HEK293 (cell line): ENCODE data around the gene PRSS8.

Source experiments
- CTCF ChIA-PET: fragments of 350-600 bp; formaldehyde crosslinking; extraction: SDS; loops from one replicate; lab custom pipeline; 2021; ENCODE audit warnings: antibody characterized with exemption; lab: Yijun Ruan, JAX
- POLR2A ChIA-PET: fragments of 300-600 bp; formaldehyde crosslinking; extraction: SDS; loops from one replicate; lab custom pipeline; 2020; ENCODE audit warnings: antibody characterized with exemption, inconsistent platforms; lab: Yijun Ruan, JAX
- H3K27ac ChIP-seq: fragments of 200-500 bp; sonication (Bioruptor generic); 2 replicates; pipeline ENCODE4 v1.5.1; 2014; ENCODE audit warnings: low read depth, low read length, control low read depth, inconsistent platforms; ENCODE audit errors: extremely low read depth
- H3K36me3 ChIP-seq, 2 experiments: fragments of 200-500 bp in 1 of 2; sonication (Bioruptor generic) in 1 of 2; 1 replicate in 1 of 2; 2 replicates in 1 of 2; pipeline ENCODE4 v1.5.1; 2014 to 2017; ENCODE audit warnings: inconsistent platforms in 2 of 2, low read length in 2 of 2; ENCODE audit not compliant: control insufficient read depth in 2 of 2, insufficient read depth in 1 of 2
- H3K4me1 ChIP-seq: fragments of 200-500 bp; sonication (Bioruptor generic); 2 replicates; pipeline ENCODE4 v1.5.1; 2014; ENCODE audit warnings: mild to moderate bottlenecking, low read length, inconsistent platforms; ENCODE audit not compliant: control insufficient read depth, insufficient read depth
- H3K4me3 ChIP-seq: 2 replicates; pipeline ENCODE4 v1.5.1; 2011; ENCODE audit warnings: low read depth, mild to moderate bottlenecking, control low read depth, low read length, moderate library complexity
- H3K9me3 ChIP-seq: fragments of 200-500 bp; sonication (Bioruptor generic); 2 replicates; pipeline ENCODE4 v1.5.1; 2014; ENCODE audit warnings: low read depth, low read length, inconsistent platforms; ENCODE audit not compliant: control insufficient read depth, insufficient read depth
- AEBP2 ChIP-seq: fragments of 450-650 bp; formaldehyde crosslinking; IDR thresholded peaks from 2 replicates; pipeline ENCODE4 v1.5.1; 2016; ENCODE audit warnings: missing biosample characterization, missing genetic modification characterization, borderline replicate concordance
- BCL11A ChIP-seq: fragments of 450-650 bp; formaldehyde crosslinking; IDR thresholded peaks from 2 replicates; pipeline ENCODE4 v1.5.1; 2016; ENCODE audit warnings: low read depth, missing biosample characterization, missing genetic modification characterization
- BCL11B ChIP-seq: fragments of 450-650 bp; formaldehyde crosslinking; IDR thresholded peaks from 2 replicates; pipeline ENCODE4 v1.5.1; 2016; ENCODE audit warnings: low read depth, missing biosample characterization, missing genetic modification characterization
- KLF8 ChIP-seq: fragments of 450-650 bp; formaldehyde crosslinking; IDR thresholded peaks from 2 replicates; pipeline ENCODE4 v1.5.1; 2016; ENCODE audit warnings: missing biosample characterization, missing genetic modification characterization
- OSR2 ChIP-seq: fragments of 450-650 bp; formaldehyde crosslinking; IDR thresholded peaks from 2 replicates; pipeline ENCODE4 v1.5.1; 2016; ENCODE audit warnings: missing biosample characterization, missing genetic modification characterization
- SALL2 ChIP-seq: fragments of 450-650 bp; formaldehyde crosslinking; IDR thresholded peaks from 2 replicates; pipeline ENCODE4 v1.5.0; 2017; ENCODE audit warnings: missing biosample characterization, mild to moderate bottlenecking, missing genetic modification characterization, borderline replicate concordance
- ZBTB44 ChIP-seq: fragments of 450-650 bp; IDR thresholded peaks from 2 replicates; pipeline ENCODE4 v1.5.1; 2018; ENCODE audit warnings: missing biosample characterization, mild to moderate bottlenecking, missing genetic modification characterization
- ZBTB6 ChIP-seq: fragments of 450-650 bp; formaldehyde crosslinking; IDR thresholded peaks from 2 replicates; pipeline ENCODE4 v1.5.1; 2017; ENCODE audit warnings: missing biosample characterization, missing genetic modification characterization
- ZBTB7A ChIP-seq: fragments of 450-650 bp; formaldehyde crosslinking; IDR thresholded peaks from 2 replicates; pipeline ENCODE4 v1.5.1; 2016; ENCODE audit warnings: low read depth, missing biosample characterization, missing genetic modification characterization
- ZBTB8A ChIP-seq: fragments of 450-650 bp; formaldehyde crosslinking; IDR thresholded peaks from 2 replicates; pipeline ENCODE4 v1.5.1; 2016; ENCODE audit warnings: missing biosample characterization, missing genetic modification characterization
- ZEB2 ChIP-seq: fragments of 450-650 bp; formaldehyde crosslinking; IDR thresholded peaks from 2 replicates; pipeline ENCODE4 v1.5.1; 2016; ENCODE audit warnings: missing biosample characterization, missing genetic modification characterization
- ZNF112 ChIP-seq: fragments of 450-650 bp; formaldehyde crosslinking; IDR thresholded peaks from 2 replicates; pipeline ENCODE4 v1.5.0; 2017; ENCODE audit warnings: missing biosample characterization, missing genetic modification characterization
- ZNF146 ChIP-seq: fragments of 450-650 bp; formaldehyde crosslinking; IDR thresholded peaks from 2 replicates; pipeline ENCODE4 v1.5.1; 2016; ENCODE audit warnings: missing biosample characterization, missing genetic modification characterization
- ZNF24 ChIP-seq: fragments of 450-650 bp; formaldehyde crosslinking; IDR thresholded peaks from 2 replicates; pipeline ENCODE4 v1.5.1; 2016; ENCODE audit warnings: missing biosample characterization, missing genetic modification characterization
- ZNF292 ChIP-seq: fragments of 450-650 bp; formaldehyde crosslinking; IDR thresholded peaks from 2 replicates; pipeline ENCODE4 v1.5.1; 2016; ENCODE audit warnings: low read depth, missing biosample characterization, missing genetic modification characterization, borderline replicate concordance
- ZNF341 ChIP-seq: fragments of 450-650 bp; formaldehyde crosslinking; IDR thresholded peaks from 2 replicates; pipeline ENCODE4; 2016; ENCODE audit warnings: low read depth, missing biosample characterization, missing genetic modification characterization
- ZNF426 ChIP-seq: fragments of 450-650 bp; formaldehyde crosslinking; IDR thresholded peaks from 2 replicates; pipeline ENCODE4 v1.5.1; 2017; ENCODE audit warnings: missing biosample characterization, missing genetic modification characterization, mild to moderate bottlenecking, inconsistent platforms, moderate library complexity
- ZNF521 ChIP-seq: fragments of 450-650 bp; formaldehyde crosslinking; IDR thresholded peaks from 2 replicates; pipeline ENCODE4 v1.5.1; 2017; ENCODE audit warnings: missing biosample characterization, mild to moderate bottlenecking, missing genetic modification characterization
- ZNF529 ChIP-seq: fragments of 450-650 bp; formaldehyde crosslinking; IDR thresholded peaks from 2 replicates; pipeline ENCODE4 v1.5.1; 2017; ENCODE audit warnings: missing genetic modification characterization, missing biosample characterization; ENCODE audit not compliant: insufficient replicate concordance
- ZNF624 ChIP-seq: fragments of 450-650 bp; formaldehyde crosslinking; IDR thresholded peaks from 2 replicates; pipeline ENCODE4 v1.5.1; 2017; ENCODE audit warnings: missing biosample characterization, missing genetic modification characterization
- ZNF658 ChIP-seq: fragments of 450-650 bp; formaldehyde crosslinking; IDR thresholded peaks from 2 replicates; pipeline ENCODE4; 2016; ENCODE audit warnings: missing biosample characterization, missing genetic modification characterization
- ZNF843 ChIP-seq: fragments of 450-650 bp; formaldehyde crosslinking; IDR thresholded peaks from 2 replicates; pipeline ENCODE4 v1.5.1; 2016; ENCODE audit warnings: missing biosample characterization, missing genetic modification characterization
- ZSCAN30 ChIP-seq: fragments of 450-650 bp; IDR thresholded peaks from 2 replicates; pipeline ENCODE4 v1.5.1; 2018; ENCODE audit warnings: missing biosample characterization, mild to moderate bottlenecking, missing genetic modification characterization, moderate library complexity

Gene PRSS8

DNA sequence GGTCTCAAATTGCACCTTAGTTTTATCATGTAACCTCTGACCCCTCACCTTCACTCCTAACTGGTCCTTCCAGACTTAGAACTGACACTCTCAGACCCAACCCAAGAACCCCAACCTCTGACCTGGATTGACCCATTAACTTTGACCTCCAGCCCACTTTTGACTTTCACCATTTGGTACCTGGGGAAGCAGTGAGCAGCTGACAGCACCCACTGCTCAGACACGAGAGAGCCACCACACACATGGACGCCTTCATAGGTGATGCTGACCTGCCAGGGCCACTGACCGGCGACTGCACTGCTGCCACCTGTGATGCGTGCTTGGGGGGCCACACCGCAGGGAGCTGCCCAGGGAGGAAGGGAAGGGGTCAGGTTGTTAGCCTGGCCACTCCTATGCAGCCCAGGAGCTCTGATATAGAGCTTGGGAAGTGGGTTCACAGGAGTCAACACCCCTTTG is 2.5 kb downstream of the PRSS8 start:
- Histone ChIP-seq H3K27ac (no peak overlapping the region), H3K4me1 (peaks cover 11% of the 10 kb centered on the region; the same call in 1 of the 2 replicates), H3K36me3 (peaks cover 0 to 43% of the 10 kb centered on the region in 2 experiments; a peak in 1 of 3 replicates), H3K9me3 (no peaks in the 10 kb centered on the region), H3K4me3 (no peak overlapping the region)
- TF ChIP-seq BCL11A (peak; percentile 69; the same call in 1 of the 2 replicates), ZNF658 (tag by site-specific recombination) (no peak), ZEB2 (tag by site-specific recombination) (no peak), BCL11B (tag by site-specific recombination) (peak; percentile 51; the same call in 1 of the 2 replicates), ZBTB6 (tag by site-specific recombination) (no peak), ZBTB8A (tag by site-specific recombination) (peak; percentile 45; the same call in 1 of the 2 replicates)
- CTCF ChIA-PET: interaction anchor here (1.2 kb wide), 1 partner anchor 9 kb away, joined by 5 read pairs; no protein-coding TSS in a partner anchor
- POLR2A ChIA-PET: interaction anchor here (1.2 to 2.1 kb wide), 2 partner anchors 9 to 15 kb away, joined by 5 to 7 read pairs; partner anchors contain the start of gene KAT8

- ChIA-PET POLR2A (interaction anchor here (1.1 to 2.1 kb wide), 3 partner anchors 9 to 15 kb away, joined by 3 to 7 read pairs (median 5); partner anchors contain the start of gene KAT8), CTCF (interaction anchor here (1.9 kb wide), 1 partner anchor 10 kb away, joined by 13 read pairs; no protein-coding TSS in a partner anchor)
- H3K36me3 ChIP-seq: peaks cover 0 to 49% of the 10 kb centered on the region in 2 experiments; a peak in 1 of 3 replicates
- no peak overlapping the region for H3K27ac ChIP-seq
- no peaks in the 10 kb centered on the region for H3K9me3 ChIP-seq
- peaks cover 11% of the 10 kb centered on the region; the same call in 1 of the 2 replicates for H3K4me1 ChIP-seq
- TF ChIP-seq ZNF146 (no peak), BCL11A (no peak), SALL2 (tag by site-specific recombination) (no peak), ZNF624 (tag by site-specific recombination) (no peak), ZNF426 (tag by site-specific recombination) (no peak), ZBTB44 (tag by site-specific recombination) (no peak), ZNF843 (no peak), OSR2 (tag by site-specific recombination) (no peak), ZNF292 (no peak), ZNF341 (tag by site-specific recombination) (no peak), ZNF521 (no peak), ZNF529 (tag by site-specific recombination) (no peak), ZSCAN30 (tag by site-specific recombination) (no peak), ZNF24 (tag by site-specific recombination) (no peak), ZBTB7A (tag by site-specific recombination) (no peak), AEBP2 (no peak), ZNF112 (tag by site-specific recombination) (no peak), KLF8 (tag by site-specific recombination) (no peak)
- no peak overlapping the region for H3K4me3 ChIP-seq
These were observed 3.1 kb downstream of the PRSS8 start for GRCh38 chr16:31132303-31132979.
